ENCODE results near the gene IFI27L2. TPM values are rescaled to one million over a fixed set of nuclear protein-coding genes. Genes with fewer than 3 reads are reported as not detected.

Gene IFI27L2
- total and polyA plus RNA-seq, 2 experiments from 2014 or later, result 91.5 to 95.1 TPM

DNA sequence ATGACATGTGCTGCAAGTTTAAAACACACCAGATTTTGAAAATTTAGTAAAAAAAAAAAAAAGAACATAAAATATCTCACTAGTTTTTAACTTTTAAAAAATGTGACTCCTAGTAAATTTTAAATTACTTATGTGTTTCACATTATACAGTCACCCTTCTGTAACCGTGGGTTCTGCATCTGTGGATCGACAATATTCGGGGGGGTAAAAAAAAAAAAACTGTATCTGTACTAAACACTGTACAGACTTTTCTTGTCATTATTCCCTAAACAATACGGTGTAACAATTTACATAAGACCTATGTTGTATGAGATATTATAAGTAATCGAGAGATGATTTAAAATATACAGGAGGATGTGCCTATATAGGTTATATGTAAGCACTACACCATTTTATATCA is 51.6 kb downstream of the IFI27L2 start:
- no peak for DNase-seq (ENCODE audit: low spot score)
- H3K27ac ChIP-seq, result no peak overlapping the region
- H3K9me3 ChIP-seq (ENCODE audit: low read depth), result no peaks in the 10 kb centered on the region
- TF ChIP-seq EZH2 (IDR thresholded peaks at IDR 0.05; ENCODE audit: borderline replicate concordance) (no peak), EZH2phosphoT487 (IDR thresholded peaks at IDR 0.05; ENCODE audit: low read depth, severe bottlenecking, unreplicated experiment) (no peak)
- TF ChIP-seq, protein P1, sequence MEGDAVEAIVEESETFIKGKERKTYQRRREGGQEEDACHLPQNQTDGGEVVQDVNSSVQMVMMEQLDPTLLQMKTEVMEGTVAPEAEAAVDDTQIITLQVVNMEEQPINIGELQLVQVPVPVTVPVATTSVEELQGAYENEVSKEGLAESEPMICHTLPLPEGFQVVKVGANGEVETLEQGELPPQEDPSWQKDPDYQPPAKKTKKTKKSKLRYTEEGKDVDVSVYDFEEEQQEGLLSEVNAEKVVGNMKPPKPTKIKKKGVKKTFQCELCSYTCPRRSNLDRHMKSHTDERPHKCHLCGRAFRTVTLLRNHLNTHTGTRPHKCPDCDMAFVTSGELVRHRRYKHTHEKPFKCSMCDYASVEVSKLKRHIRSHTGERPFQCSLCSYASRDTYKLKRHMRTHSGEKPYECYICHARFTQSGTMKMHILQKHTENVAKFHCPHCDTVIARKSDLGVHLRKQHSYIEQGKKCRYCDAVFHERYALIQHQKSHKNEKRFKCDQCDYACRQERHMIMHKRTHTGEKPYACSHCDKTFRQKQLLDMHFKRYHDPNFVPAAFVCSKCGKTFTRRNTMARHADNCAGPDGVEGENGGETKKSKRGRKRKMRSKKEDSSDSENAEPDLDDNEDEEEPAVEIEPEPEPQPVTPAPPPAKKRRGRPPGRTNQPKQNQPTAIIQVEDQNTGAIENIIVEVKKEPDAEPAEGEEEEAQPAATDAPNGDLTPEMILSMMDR (IDR thresholded peaks at IDR 0.05; ENCODE audit: poor library complexity), result no peak
- H3K4me2 ChIP-seq, result peak overlapping the region; percentile 90
- no peak overlapping the region for H2AFZ ChIP-seq
- H3K9me2 ChIP-seq (replicated peaks; ENCODE audit: insufficient read depth), result no peaks in the 10 kb centered on the region
- H3K36me3 ChIP-seq (replicated peaks; ENCODE audit: insufficient read depth, low read depth), result no peaks in the 10 kb centered on the region
- H3K79me2 ChIP-seq, result peaks cover 91% of the 10 kb centered on the region
- peaks cover 27% of the 10 kb centered on the region for H3K4me1 ChIP-seq (ENCODE audit: insufficient read depth)
- 95% methylated on average over 5 of the region's 5 CpGs for WGBS (ENCODE audit: low lambda C conversion rate, missing lambda C conversion rate)
- peaks cover 41% of the 10 kb centered on the region for H4K20me1 ChIP-seq (ENCODE audit: insufficient read depth, poor library complexity, severe bottlenecking)
- no peaks in the 10 kb centered on the region for H3K27me3 ChIP-seq
- no peak overlapping the region for H3K4me3 ChIP-seq

Other genes with a start within 250 kb of the IFI27L2 start
- gene FAM181A, start 202.3 kb downstream of the IFI27L2 start, total RNA-seq, result not detected in 2 replicates
- 0.90 TPM in 1 of 2 replicates, not detected in the other for gene FAM181A, start 202.3 kb downstream of the IFI27L2 start, polyA plus RNA-seq
- gene ASB2, start 153.0 kb downstream of the IFI27L2 start, total RNA-seq, result 0.53 and 1.8 TPM in 2 replicates
- 0.27 and 0.32 TPM in 2 replicates for gene ASB2, start 153.0 kb downstream of the IFI27L2 start, polyA plus RNA-seq
- gene CCDC197, start 132.3 kb downstream of the IFI27L2 start, total RNA-seq, result not detected in 2 replicates
- not detected in 2 replicates for gene CCDC197, start 132.3 kb downstream of the IFI27L2 start, polyA plus RNA-seq
- gene OTUB2, start 103.3 kb downstream of the IFI27L2 start, total RNA-seq, result 2.1 and 2.7 TPM in 2 replicates
- gene OTUB2, start 103.3 kb downstream of the IFI27L2 start, polyA plus RNA-seq, result 1.5 and 2.8 TPM in 2 replicates
- 127 and 134 TPM in 2 replicates for gene DDX24, start 48.4 kb downstream of the IFI27L2 start, total RNA-seq
- gene DDX24, start 48.4 kb downstream of the IFI27L2 start, polyA plus RNA-seq, result 125 and 145 TPM in 2 replicates
- gene IFI27L1, start 48.3 kb downstream of the IFI27L2 start, total RNA-seq, result 16.7 and 18.9 TPM in 2 replicates
- gene IFI27L1, start 48.3 kb downstream of the IFI27L2 start, polyA plus RNA-seq, result 29.4 and 32.1 TPM in 2 replicates
- gene IFI27, start 18.9 kb downstream of the IFI27L2 start, total RNA-seq, result 1.1 and 1.8 TPM in 2 replicates
- 6.7 and 7.3 TPM in 2 replicates for gene IFI27, start 18.9 kb downstream of the IFI27L2 start, polyA plus RNA-seq
- gene PPP4R4, start 44.7 kb upstream of the IFI27L2 start, total RNA-seq, result 2.3 and 3.8 TPM in 2 replicates
- 0.61 and 1.0 TPM in 2 replicates for gene PPP4R4, start 44.7 kb upstream of the IFI27L2 start, polyA plus RNA-seq
- 19.1 and 23.0 TPM in 2 replicates for gene SERPINA10, start 163.7 kb upstream of the IFI27L2 start, total RNA-seq
- 4.5 and 10.5 TPM in 2 replicates for gene SERPINA10, start 163.7 kb upstream of the IFI27L2 start, polyA plus RNA-seq
- gene SERPINA6, start 193.7 kb upstream of the IFI27L2 start, total RNA-seq, result 132 TPM in 2 replicates
- 86.8 and 135 TPM in 2 replicates for gene SERPINA6, start 193.7 kb upstream of the IFI27L2 start, polyA plus RNA-seq
- not detected in 2 replicates for gene SERPINA2, start 237.1 kb upstream of the IFI27L2 start, total RNA-seq
- not detected in 2 replicates for gene SERPINA2, start 237.1 kb upstream of the IFI27L2 start, polyA plus RNA-seq